Naive thymus-derived CD8-positive, alpha-beta T cell (primary cell): ENCODE data around the gene ARHGAP6. TPM values are rescaled to one million over a fixed set of nuclear protein-coding genes. Genes with fewer than 3 reads are reported as not detected.

Experiments
- ATAC-seq, 2 donors: fragments of 150-1000 bp; cut with Tn5 transposase in 1 of 2; sonication (Bioruptor Pico), chemical (Tn5 transposase) in 1 of 2; 1 replicate in 1 of 2; 2 replicates in 1 of 2; pipeline ENCODE4 v1.10.0; 2021; ENCODE audit warnings: mild to moderate bottlenecking in 2 of 2, moderate library complexity in 2 of 2
- POLR2A ChIA-PET: fragments of 350-600 bp; sonication (Branson Sonifier 250); formaldehyde crosslinking; loops from one replicate; lab custom pipeline; 2021; ENCODE audit warnings: antibody characterized with exemption; lab: Charles Lee
- DNase-seq, 10 donors: peaks; one replicate each; pipeline versions ENCODE4 v3.0.0 to v3.0.0-alpha.2; 2020 to 2022
- H3K27ac Mint-ChIP-seq, 10 donors: one replicate each; pipeline ENCODE4 v1.8.0; 2020 to 2022; ENCODE audit warnings: mild to moderate bottlenecking in 10 of 10, mixed read lengths in 10 of 10, moderate library complexity in 4 of 10, inconsistent platforms in 1 of 10
- H3K27me3 Mint-ChIP-seq, 5 donors: one replicate each; pipeline ENCODE4 v1.8.0; 2021 to 2022; ENCODE audit warnings: mixed read lengths in 5 of 5
- H3K36me3 Mint-ChIP-seq, 3 donors: one replicate each; pipeline ENCODE4 v1.8.0; 2020 to 2022; ENCODE audit warnings: mixed read lengths in 3 of 3, mild to moderate bottlenecking in 2 of 3, inconsistent platforms in 1 of 3
- H3K4me1 Mint-ChIP-seq, 4 donors: one replicate each; pipeline ENCODE4 v1.8.0; 2021 to 2022; ENCODE audit warnings: mixed read lengths in 4 of 4
- H3K4me3 Mint-ChIP-seq, 10 donors: one replicate each; pipeline ENCODE4 v1.8.0; 2020 to 2022; ENCODE audit warnings: mild to moderate bottlenecking in 10 of 10, mixed read lengths in 10 of 10, moderate library complexity in 6 of 10, inconsistent platforms in 1 of 10
- H3K9me3 Mint-ChIP-seq, 9 donors: one replicate each; pipeline ENCODE4 v1.8.0; 2020 to 2022; ENCODE audit warnings: mixed read lengths in 9 of 9, mild to moderate bottlenecking in 3 of 9, inconsistent platforms in 1 of 9, moderate library complexity in 1 of 9
- polyA plus RNA-seq, 3 donors: library from polyadenylated mRNA; unstranded; fragments of 300-500 nt; fragmentation: Illumina TruSeq; gene quantifications; one replicate each; pipeline ENCODE4 v1.2.3, GENCODE V29; 2021
- total RNA-seq, 8 experiments: library from RNA in 2 of 8; stranded (reverse) in 2 of 8; gene quantifications; one replicate each; pipeline ENCODE4 v1.2.3 and lab custom pipeline; 2021 to 2026

ARHGAP6 gene
- total and polyA plus RNA-seq, 5 experiments from 2014 or later: 0.22 TPM; not detected in 4

DNA sequence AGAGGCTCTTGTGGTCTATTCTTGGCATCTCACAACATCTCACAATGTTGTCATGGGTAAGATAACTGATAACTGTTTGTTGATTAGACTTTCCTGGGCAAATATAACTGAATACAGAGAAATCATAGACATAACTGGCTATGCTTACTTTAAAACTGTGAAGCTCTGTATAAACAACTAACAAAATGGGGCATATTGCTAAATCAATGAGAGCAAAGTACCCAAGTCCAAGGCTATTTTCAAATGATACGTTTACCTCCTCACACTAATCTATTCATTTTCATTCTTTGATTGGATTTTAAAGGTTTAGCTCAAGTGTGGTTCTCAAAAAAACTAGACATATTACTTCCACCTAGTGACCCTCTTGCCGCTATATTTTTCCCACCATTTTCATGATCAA lies 333.9 kb downstream of the ARHGAP6 start:
- H3K4me1 Mint-ChIP-seq: no peaks in the 10 kb centered on the region
- no peaks in the 10 kb centered on the region for H3K36me3 Mint-ChIP-seq
- H3K4me3 Mint-ChIP-seq: no peak overlapping the region

DNA sequence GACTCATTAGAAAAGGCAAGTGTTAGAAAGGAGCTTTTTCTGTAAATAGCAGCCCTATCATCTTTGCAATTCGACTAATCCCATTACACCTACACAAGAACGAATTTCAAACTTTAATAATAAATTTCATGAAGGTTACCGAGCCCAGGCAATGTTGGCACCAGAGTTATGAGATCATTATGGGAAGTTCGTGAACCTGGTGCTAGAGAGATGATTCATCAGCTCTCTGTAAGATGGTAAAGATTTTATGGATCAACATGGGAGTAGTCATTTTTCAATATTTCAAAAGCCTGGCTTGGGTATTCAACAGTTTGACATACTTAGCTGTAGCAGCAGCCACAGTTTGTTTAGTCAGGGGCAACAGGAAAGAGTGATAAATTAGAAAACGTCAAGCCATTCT lies 336.7 kb downstream of the ARHGAP6 start:
- ATAC-seq (no peak), DNase-seq (no peak)
- POLR2A ChIA-PET: no interaction called here
- no peak overlapping the region for H3K27ac Mint-ChIP-seq
- H3K4me3 Mint-ChIP-seq: no peak overlapping the region
- H3K36me3 Mint-ChIP-seq: no peaks in the 10 kb centered on the region
- no peaks in the 10 kb centered on the region for H3K4me1 Mint-ChIP-seq
- H3K27me3 Mint-ChIP-seq: peaks cover 0 to 1% (median 0%) of the 10 kb centered on the region in 5 donors
- H3K9me3 Mint-ChIP-seq: peaks cover 0 to 1% (median 0%) of the 10 kb centered on the region in 9 donors

More for the DNA sequence above, 333.9 kb downstream of the ARHGAP6 start:
- H3K9me3 Mint-ChIP-seq: peaks cover 0 to 1% (median 0%) of the 10 kb centered on the region in 9 donors
- POLR2A ChIA-PET: no interaction called here
- no peak for ATAC-seq
- H3K27ac Mint-ChIP-seq: no peak overlapping the region
- DNase-seq: no peak
- peaks cover 0 to 1% (median 0%) of the 10 kb centered on the region in 5 donors for H3K27me3 Mint-ChIP-seq

DNA sequence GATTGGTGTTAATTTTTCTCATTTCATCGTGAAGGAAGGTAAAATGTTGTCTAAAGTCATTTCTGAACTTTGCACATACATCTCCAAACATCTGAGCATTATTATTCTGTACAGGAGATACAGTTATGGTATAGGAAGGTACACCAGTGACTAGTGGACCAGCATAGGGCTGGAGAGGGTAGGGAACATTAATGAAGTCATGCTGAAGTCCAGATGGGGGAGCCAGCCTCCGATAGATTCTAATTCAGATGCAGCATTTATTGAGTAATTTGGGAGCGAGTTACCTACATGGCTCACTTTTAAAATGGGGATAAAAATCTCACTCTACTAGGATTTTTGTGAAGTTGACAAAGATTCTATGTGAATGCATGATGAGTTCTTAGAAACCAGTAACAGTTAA lies 337.6 kb downstream of the ARHGAP6 start:
- Mint-ChIP-seq H3K4me1 (no peaks in the 10 kb centered on the region), H3K9me3 (peaks cover 0 to 9% (median 0%) of the 10 kb centered on the region in 9 donors), H3K27me3 (peaks cover 0 to 1% (median 0%) of the 10 kb centered on the region in 5 donors), H3K4me3 (no peak overlapping the region), H3K27ac (no peak overlapping the region), H3K36me3 (peaks cover 0 to 2% (median 0%) of the 10 kb centered on the region in 3 donors)
- POLR2A ChIA-PET: no interaction called here
- no peak for DNase-seq
- ATAC-seq: no peak

DNA sequence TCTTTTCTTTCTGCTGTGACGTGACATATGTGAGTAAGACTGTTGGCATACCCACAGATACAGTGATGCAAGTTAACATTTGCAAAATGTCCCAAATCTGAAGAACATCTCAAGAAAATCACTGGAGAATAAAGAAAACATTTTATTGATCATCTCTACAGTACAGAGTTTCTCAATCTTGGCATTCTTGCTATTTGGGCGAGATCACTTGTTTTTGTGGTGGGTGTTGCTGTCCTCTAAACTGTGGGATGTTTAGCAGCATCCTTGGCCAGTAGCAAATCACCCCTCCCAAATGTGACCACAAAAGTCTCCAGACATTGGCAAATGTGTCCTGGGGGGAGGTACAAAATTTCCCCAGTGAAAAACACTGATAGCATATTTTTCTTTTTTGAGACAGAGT lies 343.7 kb downstream of the ARHGAP6 start:
- DNase-seq (no peak), ATAC-seq (no peak)
- POLR2A ChIA-PET: no interaction called here
- Mint-ChIP-seq H3K4me1 (no peaks in the 10 kb centered on the region), H3K9me3 (peaks cover 0 to 13% (median 0%) of the 10 kb centered on the region in 9 donors), H3K36me3 (peaks cover 0 to 4% (median 0%) of the 10 kb centered on the region in 3 donors), H3K4me3 (no peak overlapping the region), H3K27ac (no peak overlapping the region), H3K27me3 (no peaks in the 10 kb centered on the region)

DNA sequence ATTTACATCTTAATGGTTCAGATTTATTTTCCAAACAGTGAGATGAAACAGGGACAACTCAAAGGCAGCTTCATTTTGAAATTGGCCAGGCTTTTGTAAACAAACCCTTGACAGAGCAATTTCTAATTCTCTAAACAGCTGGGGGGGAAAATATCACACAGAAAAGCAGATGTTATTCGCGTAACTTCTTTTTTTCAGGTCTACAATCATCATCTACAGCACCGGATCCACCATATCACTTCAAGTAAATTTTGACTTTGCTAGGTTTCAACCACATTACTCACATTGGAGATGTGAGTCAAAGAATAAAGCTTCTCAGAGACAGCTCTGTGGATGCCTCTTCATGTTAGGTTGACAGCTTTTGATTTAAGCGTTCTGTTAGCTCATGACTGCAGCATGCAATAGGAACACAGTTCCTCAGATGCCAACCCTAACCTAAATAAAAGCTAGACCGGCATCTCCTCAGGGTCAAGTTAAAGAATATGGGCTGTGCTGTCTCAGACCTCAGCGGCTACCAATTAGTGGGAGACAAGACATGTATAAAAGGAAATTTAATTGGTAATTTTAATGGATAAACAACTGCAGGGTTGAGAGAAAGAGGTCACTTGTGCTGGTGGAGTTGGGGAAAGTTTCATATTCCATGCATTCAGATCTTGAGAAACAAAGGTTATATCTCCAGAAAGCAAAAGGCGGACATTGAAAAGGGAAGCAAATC lies 345.8 kb downstream of the ARHGAP6 start:
- ATAC-seq (no peak), DNase-seq (no peak)
- Mint-ChIP-seq H3K9me3 (peaks cover 0 to 13% (median 0%) of the 10 kb centered on the region in 9 donors), H3K27me3 (no peaks in the 10 kb centered on the region), H3K36me3 (peaks cover 0 to 4% (median 0%) of the 10 kb centered on the region in 3 donors), H3K4me3 (no peak overlapping the region), H3K27ac (no peak overlapping the region), H3K4me1 (no peaks in the 10 kb centered on the region)
- POLR2A ChIA-PET: no interaction called here

DNA sequence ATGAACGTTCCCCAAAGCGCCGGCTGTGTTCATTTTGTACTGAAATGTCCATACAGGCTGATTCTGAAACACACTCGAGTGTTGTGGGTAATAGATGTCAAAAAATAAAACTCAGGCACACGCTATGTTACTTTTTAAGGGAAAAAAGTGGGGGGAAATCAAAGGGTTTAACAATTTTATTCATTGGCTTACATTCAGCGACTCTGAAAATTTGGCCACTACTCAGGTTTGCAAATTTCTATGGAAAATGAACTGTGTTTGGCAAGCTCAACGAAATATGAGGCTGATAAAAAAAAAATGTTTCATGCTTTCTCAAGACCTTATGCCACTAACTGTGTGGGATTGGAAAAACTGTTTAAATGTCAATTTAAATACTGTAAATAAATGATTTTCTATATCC lies 354.0 kb downstream of the ARHGAP6 start:
- no peak overlapping the region for H3K4me3 Mint-ChIP-seq
- H3K27ac Mint-ChIP-seq: no peak overlapping the region
- no peaks in the 10 kb centered on the region for H3K36me3 Mint-ChIP-seq
- POLR2A ChIA-PET: no interaction called here
- H3K27me3 Mint-ChIP-seq: peaks cover 0 to 3% (median 0%) of the 10 kb centered on the region in 5 donors
- H3K9me3 Mint-ChIP-seq: peaks cover 0 to 4% (median 0%) of the 10 kb centered on the region in 9 donors
- no peaks in the 10 kb centered on the region for H3K4me1 Mint-ChIP-seq
- DNase-seq (no peak), ATAC-seq (no peak)

DNA sequence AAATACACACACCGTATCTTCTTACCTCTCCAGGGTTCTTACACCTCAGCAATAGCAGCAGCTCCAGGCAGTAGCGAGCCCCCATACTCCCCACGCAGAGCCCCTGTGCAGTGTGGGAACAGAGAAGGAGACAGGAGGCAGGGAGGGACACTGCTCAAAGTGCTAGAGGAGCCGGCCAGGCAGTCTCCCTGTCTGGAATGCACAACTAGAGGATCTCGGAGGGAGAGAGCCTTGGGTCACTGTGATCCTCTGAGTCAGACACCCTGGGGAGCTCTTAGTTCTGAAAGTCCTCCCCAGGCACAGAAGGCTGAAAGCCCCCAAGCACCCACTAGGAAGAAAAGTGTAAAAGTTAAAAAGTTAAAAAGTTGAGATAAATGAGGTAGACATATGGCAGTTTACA lies 356.5 kb downstream of the ARHGAP6 start:
- DNase-seq (no peak), ATAC-seq (no peak)
- H3K9me3 Mint-ChIP-seq: peaks cover 0 to 7% (median 0%) of the 10 kb centered on the region in 9 donors
- POLR2A ChIA-PET: no interaction called here
- no peak overlapping the region for H3K4me3 Mint-ChIP-seq
- H3K4me1 Mint-ChIP-seq: no peaks in the 10 kb centered on the region
- peaks cover 0 to 3% (median 0%) of the 10 kb centered on the region in 5 donors for H3K27me3 Mint-ChIP-seq
- H3K27ac Mint-ChIP-seq: no peak overlapping the region
- no peaks in the 10 kb centered on the region for H3K36me3 Mint-ChIP-seq

DNA sequence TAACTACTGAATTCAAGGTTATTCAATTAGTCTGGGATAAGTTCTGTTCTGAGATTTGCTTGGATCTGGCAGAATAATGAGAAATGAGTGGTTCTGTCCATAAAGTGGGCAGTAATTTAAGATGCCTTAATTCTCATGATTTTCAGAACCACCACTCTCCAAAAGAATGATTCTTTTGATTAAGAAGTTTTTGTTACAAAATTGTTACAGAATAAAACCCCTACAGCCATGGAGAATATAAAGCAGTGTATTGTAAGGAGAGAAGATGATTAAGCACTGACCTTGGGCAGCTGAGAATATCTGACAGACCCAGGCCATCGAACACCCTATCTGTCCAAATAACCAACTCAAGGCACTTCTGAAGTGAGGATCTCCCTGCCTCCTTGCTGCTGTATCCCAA lies 360.1 kb downstream of the ARHGAP6 start:
- POLR2A ChIA-PET: no interaction called here
- Mint-ChIP-seq H3K27ac (no peak overlapping the region), H3K4me3 (no peak overlapping the region), H3K27me3 (peaks cover 0 to 1% (median 0%) of the 10 kb centered on the region in 5 donors), H3K4me1 (no peaks in the 10 kb centered on the region), H3K36me3 (no peaks in the 10 kb centered on the region), H3K9me3 (peaks cover 0 to 5% (median 0%) of the 10 kb centered on the region in 9 donors)
- DNase-seq (no peak), ATAC-seq (no peak)

DNA sequence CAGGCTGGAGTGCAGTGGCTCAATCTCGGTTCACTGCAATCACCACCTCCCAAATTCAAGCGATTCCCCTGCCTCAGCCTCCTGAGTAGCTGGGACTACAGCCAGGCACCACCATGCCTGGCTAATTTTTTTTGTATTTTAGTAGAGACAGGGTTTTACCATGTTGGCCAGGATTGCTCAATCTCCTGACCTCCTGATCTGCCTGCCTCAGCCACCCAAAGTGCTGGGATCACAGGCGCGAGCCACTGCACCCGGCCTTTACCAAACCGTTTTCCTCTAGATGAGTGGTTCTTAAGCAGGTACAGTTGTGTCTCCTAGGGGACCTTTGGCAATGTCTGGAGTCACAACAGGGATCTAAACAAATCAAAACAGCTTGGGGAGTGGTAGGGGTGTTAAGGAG lies 360.9 kb downstream of the ARHGAP6 start:
- POLR2A ChIA-PET: no interaction called here
- H3K27ac Mint-ChIP-seq: no peak overlapping the region
- DNase-seq (no peak), ATAC-seq (no peak)
- H3K4me3 Mint-ChIP-seq: no peak overlapping the region
- H3K4me1 Mint-ChIP-seq: no peaks in the 10 kb centered on the region
- peaks cover 0 to 3% (median 0%) of the 10 kb centered on the region in 9 donors for H3K9me3 Mint-ChIP-seq
- peaks cover 0 to 1% (median 0%) of the 10 kb centered on the region in 5 donors for H3K27me3 Mint-ChIP-seq
- no peaks in the 10 kb centered on the region for H3K36me3 Mint-ChIP-seq

DNA sequence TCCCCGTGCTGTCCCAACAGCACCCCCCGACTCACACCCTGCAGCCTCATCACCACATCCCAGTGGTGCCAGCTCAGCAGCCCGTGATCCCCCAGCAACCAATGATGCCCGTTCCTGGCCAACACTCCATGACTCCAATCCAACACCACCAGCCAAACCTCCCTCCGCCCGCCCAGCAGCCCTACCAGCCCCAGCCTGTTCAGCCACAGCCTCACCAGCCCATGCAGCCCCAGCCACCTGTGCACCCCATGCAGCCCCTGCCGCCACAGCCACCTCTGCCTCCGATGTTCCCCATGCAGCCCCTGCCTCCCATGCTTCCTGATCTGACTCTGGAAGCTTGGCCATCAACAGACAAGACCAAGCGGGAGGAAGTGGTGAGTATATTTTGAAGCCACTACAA lies 367.1 kb downstream of the ARHGAP6 start:
- H3K36me3 Mint-ChIP-seq: no peaks in the 10 kb centered on the region
- H3K4me3 Mint-ChIP-seq: no peak overlapping the region
- no peak for ATAC-seq
- H3K4me1 Mint-ChIP-seq: no peaks in the 10 kb centered on the region
- POLR2A ChIA-PET: no interaction called here
- H3K9me3 Mint-ChIP-seq: peaks cover 0 to 2% (median 0%) of the 10 kb centered on the region in 9 donors
- peaks cover 0 to 4% (median 0%) of the 10 kb centered on the region in 5 donors for H3K27me3 Mint-ChIP-seq
- no peak overlapping the region for H3K27ac Mint-ChIP-seq
- DNase-seq: no peak

DNA sequence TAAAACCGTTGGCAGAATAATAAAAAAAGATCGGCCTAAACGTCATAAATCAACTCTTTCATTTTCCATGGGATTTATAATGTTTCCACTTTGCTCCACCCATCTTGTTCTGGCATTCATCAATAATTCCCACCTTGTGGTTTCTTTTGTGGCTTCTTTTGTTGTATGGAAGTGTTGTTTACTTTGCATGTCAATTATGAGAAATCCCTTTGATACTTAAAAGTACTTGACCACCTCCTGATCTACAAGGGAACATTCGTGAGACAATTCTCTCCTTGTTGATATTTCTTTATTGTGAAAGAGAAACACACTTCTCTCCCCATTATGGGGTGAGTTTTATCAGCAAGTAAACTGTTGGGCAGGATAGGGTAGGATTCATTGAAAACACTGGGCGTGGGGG lies 369.7 kb downstream of the ARHGAP6 start:
- ATAC-seq: no peak

DNA sequence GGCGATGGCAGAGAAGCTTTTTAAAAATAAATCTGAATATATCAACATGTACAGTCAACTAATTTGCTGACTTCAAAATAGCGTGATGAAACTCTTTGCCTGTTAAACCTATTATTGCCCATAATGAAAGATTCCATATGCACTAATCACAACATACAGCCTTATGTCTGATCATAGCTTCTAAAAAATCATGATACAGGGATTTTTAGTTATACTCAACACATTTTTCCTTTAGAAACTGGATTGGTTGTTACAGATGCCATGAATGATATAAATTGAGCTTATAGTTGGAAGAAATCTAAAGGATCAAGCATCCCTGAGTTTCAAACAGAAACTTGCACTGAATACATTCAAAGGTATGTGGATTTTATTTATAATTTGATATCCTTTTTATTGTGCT lies 372.6 kb downstream of the ARHGAP6 start, which contains the start of gene AMELX:
TSS of gene AMELX (plus strand) at position 301 of the 400 bp plus-strand sequence. CDS start 1,376 bp downstream, outside the sequence.
- peaks cover 0 to 2% (median 0%) of the 10 kb centered on the region in 5 donors for H3K27me3 Mint-ChIP-seq
- no peak within 1 kb of the TSS for H3K27ac Mint-ChIP-seq
- no peak within 1 kb of the TSS for H3K4me3 Mint-ChIP-seq
- no peaks in the 10 kb centered on the region for H3K9me3 Mint-ChIP-seq
- DNase-seq: no peak
- POLR2A ChIA-PET: no interaction called here
- H3K4me1 Mint-ChIP-seq: no peaks in the 10 kb centered on the region
- ATAC-seq: no peak
- H3K36me3 Mint-ChIP-seq: no peaks in the 10 kb centered on the region

More for the DNA sequence above, 369.7 kb downstream of the ARHGAP6 start:
- DNase-seq: no peak
- Mint-ChIP-seq H3K27me3 (peaks cover 0 to 4% (median 0%) of the 10 kb centered on the region in 5 donors), H3K4me1 (no peaks in the 10 kb centered on the region), H3K9me3 (peaks cover 0 to 2% (median 0%) of the 10 kb centered on the region in 9 donors), H3K36me3 (no peaks in the 10 kb centered on the region), H3K4me3 (no peak overlapping the region), H3K27ac (no peak overlapping the region)
- POLR2A ChIA-PET: no interaction called here

DNA sequence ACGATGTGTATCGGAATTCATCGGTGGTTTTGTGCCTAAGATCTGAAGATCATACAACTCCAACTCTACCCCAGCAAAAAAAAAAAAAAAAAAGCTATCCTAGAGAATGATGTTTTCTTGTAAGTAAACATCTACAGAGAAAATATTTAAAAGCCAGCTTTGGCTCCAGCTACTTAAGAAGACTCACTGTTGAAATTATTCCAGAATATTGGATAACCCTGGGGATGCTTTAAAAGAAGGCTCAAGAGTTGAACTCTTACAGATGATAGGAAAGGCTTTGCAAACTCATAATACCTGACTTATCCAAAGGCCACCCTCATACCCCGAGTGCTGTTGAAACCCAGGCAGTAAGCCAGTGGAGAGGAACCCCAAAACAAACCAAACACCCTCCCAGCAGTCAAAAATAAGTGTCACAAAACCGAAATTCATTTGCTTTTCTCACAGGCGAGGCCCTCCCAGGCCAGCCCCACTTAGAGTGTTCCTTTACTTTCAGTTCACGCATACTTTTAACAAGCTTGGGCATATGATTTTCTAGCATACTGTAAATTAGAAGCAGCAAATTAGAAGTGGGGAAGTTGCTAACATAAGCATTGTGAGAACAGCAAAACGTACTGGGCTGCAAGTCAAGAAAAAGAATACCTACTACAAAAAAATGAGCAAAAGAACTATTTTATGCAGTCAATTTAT lies 375.2 kb downstream of the ARHGAP6 start:
- no peaks in the 10 kb centered on the region for H3K36me3 Mint-ChIP-seq
- H3K9me3 Mint-ChIP-seq: no peaks in the 10 kb centered on the region
- H3K4me1 Mint-ChIP-seq: no peaks in the 10 kb centered on the region
- no peaks in the 10 kb centered on the region for H3K27me3 Mint-ChIP-seq
- no peak overlapping the region for H3K27ac Mint-ChIP-seq
- no peak overlapping the region for H3K4me3 Mint-ChIP-seq
- POLR2A ChIA-PET: no interaction called here
- ATAC-seq: no peak
- no peak for DNase-seq
